Measurements from ENCODE around the gene MTHFD1L.

The MTHFD1L gene

GRCh38 chr6:151140767-151141166, 275.3 kb downstream of the MTHFD1L start:
- Histone ChIP-seq H3K4me2 (ENCODE audit: low read depth, low read length, poor library complexity, severe bottlenecking) (no peak overlapping the region), H3F3A (ENCODE audit: insufficient read depth) (no peaks in the 10 kb centered on the region), H3K9me2 (replicated peaks; ENCODE audit: insufficient read depth, low read length) (no peaks in the 10 kb centered on the region), H3K27me3 (ENCODE audit: low read length) (no peaks in the 10 kb centered on the region), H4K20me1 (ENCODE audit: low read depth, low read length) (no peaks in the 10 kb centered on the region), H3K9ac (ENCODE audit: low read length) (no peak overlapping the region), H3K4me3 (ENCODE audit: insufficient read depth, low read length, poor library complexity, severe bottlenecking) (no peak overlapping the region), H3K27ac (ENCODE audit: low read depth, low read length) (no peak overlapping the region), H3K9me3 (ENCODE audit: insufficient read depth, low read length) (no peaks in the 10 kb centered on the region), H3K36me3 (ENCODE audit: low read length) (no peaks in the 10 kb centered on the region), H3K79me2 (ENCODE audit: insufficient read depth, low read length) (no peaks in the 10 kb centered on the region), H2AFZ (ENCODE audit: low read depth, low read length, severe bottlenecking) (no peak overlapping the region)
- no peak for TF ChIP-seq EZH2phosphoT487 (conservative IDR thresholded peaks at IDR 0.05; ENCODE audit: low read length)
- no peak for TF ChIP-seq CTCF (IDR thresholded peaks at IDR 0.05; ENCODE audit: insufficient read depth, low read length, poor library complexity, severe bottlenecking)

GRCh38 chr6:151141685-151142084, 276.2 kb downstream of the MTHFD1L start:
- Histone ChIP-seq H3K79me2 (ENCODE audit: insufficient read depth, low read length) (no peaks in the 10 kb centered on the region), H3K9me3 (ENCODE audit: insufficient read depth, low read length) (no peaks in the 10 kb centered on the region), H3K4me2 (ENCODE audit: low read depth, low read length, poor library complexity, severe bottlenecking) (no peak overlapping the region), H3K9ac (ENCODE audit: low read length) (no peak overlapping the region), H3K36me3 (ENCODE audit: low read length) (no peaks in the 10 kb centered on the region), H3F3A (ENCODE audit: insufficient read depth) (no peaks in the 10 kb centered on the region), H3K4me3 (ENCODE audit: insufficient read depth, low read length, poor library complexity, severe bottlenecking) (no peak overlapping the region), H2AFZ (ENCODE audit: low read depth, low read length, severe bottlenecking) (no peak overlapping the region), H3K27me3 (ENCODE audit: low read length) (no peaks in the 10 kb centered on the region), H3K9me2 (replicated peaks; ENCODE audit: insufficient read depth, low read length) (no peaks in the 10 kb centered on the region), H4K20me1 (ENCODE audit: low read depth, low read length) (no peaks in the 10 kb centered on the region), H3K27ac (ENCODE audit: low read depth, low read length) (no peak overlapping the region)
- TF ChIP-seq EZH2phosphoT487 (conservative IDR thresholded peaks at IDR 0.05; ENCODE audit: low read length), result no peak
- no peak for TF ChIP-seq CTCF (IDR thresholded peaks at IDR 0.05; ENCODE audit: insufficient read depth, low read length, poor library complexity, severe bottlenecking)

- Histone ChIP-seq H3K27me3 (ENCODE audit: low read length) (no peaks in the 10 kb centered on the region), H3K4me2 (ENCODE audit: low read depth, low read length, poor library complexity, severe bottlenecking) (no peak overlapping the region), H3K4me3 (ENCODE audit: insufficient read depth, low read length, poor library complexity, severe bottlenecking) (no peak overlapping the region), H3K9ac (ENCODE audit: low read length) (no peak overlapping the region), H3K36me3 (ENCODE audit: low read length) (no peaks in the 10 kb centered on the region), H3K27ac (ENCODE audit: low read depth, low read length) (no peak overlapping the region), H3F3A (ENCODE audit: insufficient read depth) (no peaks in the 10 kb centered on the region), H3K9me3 (ENCODE audit: insufficient read depth, low read length) (no peaks in the 10 kb centered on the region), H3K9me2 (replicated peaks; ENCODE audit: insufficient read depth, low read length) (no peaks in the 10 kb centered on the region), H3K79me2 (ENCODE audit: insufficient read depth, low read length) (no peaks in the 10 kb centered on the region), H4K20me1 (ENCODE audit: low read depth, low read length) (no peaks in the 10 kb centered on the region), H2AFZ (ENCODE audit: low read depth, low read length, severe bottlenecking) (no peak overlapping the region)
- TF ChIP-seq CTCF (IDR thresholded peaks at IDR 0.05; ENCODE audit: insufficient read depth, low read length, poor library complexity, severe bottlenecking) (no peak), EZH2phosphoT487 (conservative IDR thresholded peaks at IDR 0.05; ENCODE audit: low read length) (no peak)
Measured at GRCh38 chr6:151142676-151143075, 277.2 kb downstream of the MTHFD1L start.

Measured in SU-DHL-6 (cell line).